SK-N-SH (cell line): Measurements from ENCODE around the gene PROK2. TPM values are rescaled to one million over a fixed set of nuclear protein-coding genes. Genes with fewer than 3 reads are reported as not detected.

Source experiments
- CTCF ChIA-PET: fragments of 300-600, 350-600 bp; formaldehyde crosslinking; extraction: SDS; loops from one replicate; lab custom pipeline; 2021; lab: Yijun Ruan, JAX
- POLR2A ChIA-PET: fragments of 350-600 bp; sonication (Branson Sonifier 250); formaldehyde crosslinking; extraction: SDS; loops from one replicate; lab custom pipeline; 2020; ENCODE audit warnings: antibody characterized with exemption, inconsistent platforms; lab: Yijun Ruan, JAX
- DNase-seq: peaks from one replicate; pipeline ENCODE4 v3.0.0; 2012
- H2AFZ ChIP-seq: fragments of 200-600 bp; sonication (generic); 2 replicates; pipeline ENCODE4 v1.8.1; 2016; ENCODE audit warnings: antibody characterized with exemption, mild to moderate bottlenecking, low read depth
- H3F3A ChIP-seq: fragments of 200-600 bp; sonication (generic); replicated peaks from 2 replicates; pipeline ENCODE3; 2016; ENCODE audit warnings: antibody characterized with exemption, mild to moderate bottlenecking; ENCODE audit not compliant: insufficient read depth
- H3K27ac ChIP-seq, 2 experiments: fragments of 200-500 bp in 1 of 2; fragments of 200-600 bp in 1 of 2; sonication (Bioruptor generic) in 1 of 2; sonication (generic), shearing (Covaris generic) in 1 of 2; 2 replicates each; pipeline versions ENCODE4 v1.5.1 to v1.6.1; 2014 to 2016; ENCODE audit warnings: low read depth in 2 of 2, inconsistent platforms in 1 of 2, low read length in 1 of 2, mild to moderate bottlenecking in 1 of 2, mixed read lengths in 1 of 2
- H3K27me3 ChIP-seq: fragments of 200-600 bp; sonication (generic), shearing (Covaris generic); 2 replicates; pipeline ENCODE4 v1.6.1; 2016; ENCODE audit warnings: mixed run types; ENCODE audit not compliant: insufficient read depth
- H3K36me3 ChIP-seq, 2 experiments: fragments of 200-500 bp in 1 of 2; fragments of 200-600 bp in 1 of 2; sonication (Bioruptor generic) in 1 of 2; sonication (generic) in 1 of 2; replicated peaks in 1 of 2; 2 replicates each; pipeline versions ENCODE3 to v1.5.1; 2014 to 2016; ENCODE audit warnings: low read length in 1 of 2, mild to moderate bottlenecking in 1 of 2; ENCODE audit not compliant: insufficient read depth in 2 of 2, control insufficient read depth in 1 of 2
- H3K4me1 ChIP-seq, 2 experiments: fragments of 200-500 bp in 1 of 2; fragments of 200-600 bp in 1 of 2; sonication (Bioruptor generic) in 1 of 2; sonication (generic), shearing (Covaris generic) in 1 of 2; 2 replicates each; pipeline versions ENCODE4 v1.5.1 to v1.6.1; 2014 to 2016; ENCODE audit warnings: low read depth in 1 of 2, low read length in 1 of 2, mixed run types in 1 of 2; ENCODE audit not compliant: insufficient read depth in 2 of 2, control insufficient read depth in 1 of 2
- H3K4me2 ChIP-seq: fragments of 200-600 bp; sonication (generic), shearing (Covaris generic); 2 replicates; pipeline ENCODE4 v1.6.1; 2017; ENCODE audit warnings: mixed run types
- H3K4me3 ChIP-seq, 2 experiments: fragments of 200-500 bp in 1 of 2; fragments of 200-600 bp in 1 of 2; sonication (Bioruptor generic) in 1 of 2; sonication (generic), shearing (Covaris generic) in 1 of 2; 2 replicates each; pipeline versions ENCODE4 v1.5.1 to v1.8.1; 2014 to 2016; ENCODE audit warnings: low read depth in 2 of 2, inconsistent platforms in 1 of 2, low read length in 1 of 2, mild to moderate bottlenecking in 1 of 2, mixed read lengths in 1 of 2, moderate library complexity in 1 of 2
- H3K79me2 ChIP-seq: fragments of 200-600 bp; sonication (generic); 2 replicates; pipeline ENCODE4 v1.8.1; 2017; ENCODE audit warnings: mild to moderate bottlenecking; ENCODE audit not compliant: insufficient read depth
- H3K9ac ChIP-seq: fragments of 200-600 bp; sonication (generic); 2 replicates; pipeline ENCODE4 v1.6.1; 2017; ENCODE audit warnings: mixed run types
- H3K9me2 ChIP-seq: fragments of 200-600 bp; sonication (generic); 2 replicates; pipeline ENCODE4 v1.6.1; 2017; ENCODE audit warnings: mixed run types
- H3K9me3 ChIP-seq: fragments of 200-600 bp; sonication (generic); 2 replicates; pipeline ENCODE4 v1.6.1; 2017; ENCODE audit warnings: mixed run types, mild to moderate bottlenecking, moderate library complexity
- H4K20me1 ChIP-seq: fragments of 200-600 bp; sonication (generic); 2 replicates; pipeline ENCODE4 v1.6.1; 2017; ENCODE audit warnings: mild to moderate bottlenecking, mixed run types; ENCODE audit not compliant: insufficient read depth
- CTCF ChIP-seq: fragments of 200-600 bp; sonication (generic); IDR thresholded peaks from 2 replicates; pipeline ENCODE4 v1.6.1; 2017; ENCODE audit warnings: antibody characterized with exemption, mild to moderate bottlenecking, moderate library complexity
- ELF1 ChIP-seq: IDR thresholded peaks from 2 replicates; pipeline ENCODE4 v1.4.0; 2012
- FOSL2 ChIP-seq: IDR thresholded peaks from 2 replicates; pipeline ENCODE4 v1.4.0; 2012; ENCODE audit warnings: low read depth, mild to moderate bottlenecking, moderate library complexity, borderline replicate concordance
- FOXJ3 ChIP-seq: sonication (generic); formaldehyde crosslinking; IDR thresholded peaks from 2 replicates; pipeline ENCODE4 v1.5.1; 2020; ENCODE audit warnings: mild to moderate bottlenecking, missing genetic modification reagents
- FOXM1 ChIP-seq: IDR thresholded peaks from 2 replicates; pipeline ENCODE4 v1.4.0; 2012; ENCODE audit warnings: low read depth, mild to moderate bottlenecking
- GABPA ChIP-seq: IDR thresholded peaks from 2 replicates; pipeline ENCODE4 v1.4.0; 2012; ENCODE audit warnings: low read depth, mild to moderate bottlenecking
- MEF2A ChIP-seq: IDR thresholded peaks from 2 replicates; pipeline ENCODE4 v1.4.0; 2012; ENCODE audit warnings: low read depth, borderline replicate concordance
- MXI1 ChIP-seq: IDR thresholded peaks from 2 replicates; pipeline ENCODE4 v1.6.1; 2012; ENCODE audit warnings: mild to moderate bottlenecking, low read depth, low read length, improper control_type of control experiment
- NRF1 ChIP-seq: IDR thresholded peaks from 2 replicates; pipeline ENCODE4 v1.6.1; 2012; ENCODE audit warnings: low read depth, mild to moderate bottlenecking, low read length
- PBX3 ChIP-seq: IDR thresholded peaks from 2 replicates; pipeline ENCODE4; 2012
- POLR2AphosphoS5 ChIP-seq: IDR thresholded peaks from 2 replicates; pipeline ENCODE4 v1.6.1; 2012; ENCODE audit warnings: low read depth, low read length
- RAD21 ChIP-seq: IDR thresholded peaks from 2 replicates; pipeline ENCODE4 v1.6.1; 2012; ENCODE audit warnings: mild to moderate bottlenecking, low read length
- RFX5 ChIP-seq: IDR thresholded peaks from 2 replicates; pipeline ENCODE4 v1.6.1; 2012; ENCODE audit warnings: mild to moderate bottlenecking, improper control_type of control experiment, low read length
- TAF1 ChIP-seq: IDR thresholded peaks from 2 replicates; pipeline ENCODE4 v1.6.1; 2012; ENCODE audit warnings: low read depth, mild to moderate bottlenecking, low read length, moderate library complexity, borderline replicate concordance
- USF1 ChIP-seq: IDR thresholded peaks from 2 replicates; pipeline ENCODE4 v1.4.0; 2012; ENCODE audit warnings: low read depth, borderline replicate concordance
- YY1 ChIP-seq: IDR thresholded peaks from 2 replicates; pipeline ENCODE4 v1.4.0; 2012; ENCODE audit warnings: low read depth, mild to moderate bottlenecking
- WGBS: methylation state at CpG from one replicate; pipeline ENCODE4 v1.1.6; 2017; ENCODE audit warnings: low lambda C conversion rate; 5-methylcytosine and 5-hydroxymethylcytosine counted together
- polyA plus RNA-seq, 3 experiments: library from polyadenylated mRNA; depleted of rRNA; stranded (reverse); fragments of >200 nt; gene quantifications; 2 replicates each; pipeline ENCODE4 v1.2.3, GENCODE V29; 2012
- TF ChIP-seq, protein P1 (sequence below): IDR thresholded peaks from 2 replicates; pipeline ENCODE4 v1.6.1; 2012; ENCODE audit warnings: mild to moderate bottlenecking, low read depth, low read length, moderate library complexity
- TF ChIP-seq, protein P2 (sequence below): IDR thresholded peaks from 2 replicates; pipeline ENCODE4 v1.4.0; 2012; ENCODE audit warnings: low read depth, borderline replicate concordance

PROK2 gene
- polyA plus RNA-seq, 1 of the 3 experiments (the other 2 are of a cell fraction): not detected

DNA sequence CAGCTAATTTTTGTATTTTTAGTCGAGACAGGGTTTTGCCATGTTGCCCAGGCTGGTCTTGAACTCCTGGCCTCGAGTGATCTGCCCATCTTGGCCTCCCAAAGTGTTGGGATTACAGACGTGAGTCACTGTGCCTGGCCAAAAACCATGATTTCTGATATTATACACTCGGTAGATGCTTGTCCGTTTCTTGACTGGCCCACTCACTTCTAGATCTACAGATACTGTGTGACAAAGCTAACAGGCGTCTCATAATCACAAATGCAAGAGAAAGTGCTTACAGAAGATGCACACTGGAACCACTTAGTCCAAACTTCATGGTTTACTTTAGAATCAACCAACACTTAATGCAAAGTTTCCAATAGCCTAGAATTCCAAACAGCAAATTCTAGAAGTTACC is 8.4 kb downstream of the PROK2 start:
- no peaks in the 10 kb centered on the region for H3K4me1 ChIP-seq
- H3K9me2 ChIP-seq: no peaks in the 10 kb centered on the region
- no peak overlapping the region for H3K4me2 ChIP-seq
- H3K79me2 ChIP-seq: no peaks in the 10 kb centered on the region
- TF ChIP-seq FOXM1: no peak
- no peak for TF ChIP-seq USF1
- TF ChIP-seq, protein P1, sequence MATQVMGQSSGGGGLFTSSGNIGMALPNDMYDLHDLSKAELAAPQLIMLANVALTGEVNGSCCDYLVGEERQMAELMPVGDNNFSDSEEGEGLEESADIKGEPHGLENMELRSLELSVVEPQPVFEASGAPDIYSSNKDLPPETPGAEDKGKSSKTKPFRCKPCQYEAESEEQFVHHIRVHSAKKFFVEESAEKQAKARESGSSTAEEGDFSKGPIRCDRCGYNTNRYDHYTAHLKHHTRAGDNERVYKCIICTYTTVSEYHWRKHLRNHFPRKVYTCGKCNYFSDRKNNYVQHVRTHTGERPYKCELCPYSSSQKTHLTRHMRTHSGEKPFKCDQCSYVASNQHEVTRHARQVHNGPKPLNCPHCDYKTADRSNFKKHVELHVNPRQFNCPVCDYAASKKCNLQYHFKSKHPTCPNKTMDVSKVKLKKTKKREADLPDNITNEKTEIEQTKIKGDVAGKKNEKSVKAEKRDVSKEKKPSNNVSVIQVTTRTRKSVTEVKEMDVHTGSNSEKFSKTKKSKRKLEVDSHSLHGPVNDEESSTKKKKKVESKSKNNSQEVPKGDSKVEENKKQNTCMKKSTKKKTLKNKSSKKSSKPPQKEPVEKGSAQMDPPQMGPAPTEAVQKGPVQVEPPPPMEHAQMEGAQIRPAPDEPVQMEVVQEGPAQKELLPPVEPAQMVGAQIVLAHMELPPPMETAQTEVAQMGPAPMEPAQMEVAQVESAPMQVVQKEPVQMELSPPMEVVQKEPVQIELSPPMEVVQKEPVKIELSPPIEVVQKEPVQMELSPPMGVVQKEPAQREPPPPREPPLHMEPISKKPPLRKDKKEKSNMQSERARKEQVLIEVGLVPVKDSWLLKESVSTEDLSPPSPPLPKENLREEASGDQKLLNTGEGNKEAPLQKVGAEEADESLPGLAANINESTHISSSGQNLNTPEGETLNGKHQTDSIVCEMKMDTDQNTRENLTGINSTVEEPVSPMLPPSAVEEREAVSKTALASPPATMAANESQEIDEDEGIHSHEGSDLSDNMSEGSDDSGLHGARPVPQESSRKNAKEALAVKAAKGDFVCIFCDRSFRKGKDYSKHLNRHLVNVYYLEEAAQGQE: no peak
- TF ChIP-seq FOSL2: no peak
- TF ChIP-seq, protein P2, sequence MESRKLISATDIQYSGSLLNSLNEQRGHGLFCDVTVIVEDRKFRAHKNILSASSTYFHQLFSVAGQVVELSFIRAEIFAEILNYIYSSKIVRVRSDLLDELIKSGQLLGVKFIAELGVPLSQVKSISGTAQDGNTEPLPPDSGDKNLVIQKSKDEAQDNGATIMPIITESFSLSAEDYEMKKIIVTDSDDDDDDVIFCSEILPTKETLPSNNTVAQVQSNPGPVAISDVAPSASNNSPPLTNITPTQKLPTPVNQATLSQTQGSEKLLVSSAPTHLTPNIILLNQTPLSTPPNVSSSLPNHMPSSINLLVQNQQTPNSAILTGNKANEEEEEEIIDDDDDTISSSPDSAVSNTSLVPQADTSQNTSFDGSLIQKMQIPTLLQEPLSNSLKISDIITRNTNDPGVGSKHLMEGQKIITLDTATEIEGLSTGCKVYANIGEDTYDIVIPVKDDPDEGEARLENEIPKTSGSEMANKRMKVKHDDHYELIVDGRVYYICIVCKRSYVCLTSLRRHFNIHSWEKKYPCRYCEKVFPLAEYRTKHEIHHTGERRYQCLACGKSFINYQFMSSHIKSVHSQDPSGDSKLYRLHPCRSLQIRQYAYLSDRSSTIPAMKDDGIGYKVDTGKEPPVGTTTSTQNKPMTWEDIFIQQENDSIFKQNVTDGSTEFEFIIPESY: no peak
- TF ChIP-seq TAF1: no peak
- TF ChIP-seq PBX3: no peak
- TF ChIP-seq ELF1: no peak
- no peak for TF ChIP-seq MXI1
- TF ChIP-seq MEF2A: no peak
- no peak for TF ChIP-seq RFX5
- TF ChIP-seq GABPA: no peak
- TF ChIP-seq FOXJ3: no peak
- TF ChIP-seq CTCF: no peak
- TF ChIP-seq YY1: no peak
- TF ChIP-seq RAD21: no peak
- no peak for TF ChIP-seq POLR2AphosphoS5
- TF ChIP-seq NRF1: no peak
- H3K27me3 ChIP-seq: no peaks in the 10 kb centered on the region
- H3K9ac ChIP-seq: no peak overlapping the region
- 30% methylated on average over 6 of the region's 6 CpGs for WGBS
- H3K27ac ChIP-seq: no peak overlapping the region
- H3K4me3 ChIP-seq: no peak overlapping the region
- CTCF ChIA-PET: no interaction called here
- POLR2A ChIA-PET: no interaction called here
- no peaks in the 10 kb centered on the region for H4K20me1 ChIP-seq
- H3K9me3 ChIP-seq: no peaks in the 10 kb centered on the region
- H3K36me3 ChIP-seq: no peaks in the 10 kb centered on the region
- no peak overlapping the region for H2AFZ ChIP-seq
- DNase-seq: no peak
- no peaks in the 10 kb centered on the region for H3F3A ChIP-seq
